Activated naive CD4-positive, alpha-beta T cell treated with anti-CD3 and anti-CD28 coated beads, Interleukin-2, amount 50 U/mL, for 72 hours (primary cell): Measurements from ENCODE around the gene GRK6. TPM values are rescaled to one million over a fixed set of nuclear protein-coding genes. Genes with fewer than 3 reads are reported as not detected.
A peak's percentile ranks its signal among the peaks of the same experiment; 100 is the strongest.
"Not testable (repeated sequence)": the region's sequence is repeated elsewhere in the genome, so short reads cannot be mapped to it uniquely, and the experiment has no call there.

Experiments used
- ATAC-seq, 2 donors: fragments of 150-1000 bp; cut with Tn5 transposase; 2 replicates each; pipeline ENCODE4 v1.10.0; 2021; ENCODE audit warnings: mild to moderate bottlenecking in 2 of 2, moderate library complexity in 2 of 2
- DNase-seq, 2 donors: peaks; one replicate each; pipeline ENCODE4 v3.0.0; 2021 to 2022; ENCODE audit warnings: low spot score in 2 of 2
- H3K27ac Mint-ChIP-seq, 2 donors: one replicate each; pipeline ENCODE4 v1.8.0; 2022; ENCODE audit warnings: mild to moderate bottlenecking in 2 of 2, mixed read lengths in 2 of 2
- H3K36me3 Mint-ChIP-seq, 2 donors: one replicate each; pipeline ENCODE4 v1.8.0; 2022; ENCODE audit warnings: mixed read lengths in 2 of 2
- H3K9me3 Mint-ChIP-seq, 2 donors: one replicate each; pipeline ENCODE4 v1.8.0; 2022; ENCODE audit warnings: mixed read lengths in 2 of 2
- total RNA-seq, 2 donors: library from RNA; stranded (reverse); gene quantifications; one replicate each; pipeline ENCODE4 v1.2.3, GENCODE V29; 2022

Gene GRK6
- total RNA-seq, 2 donors from 2014 or later: 104 to 125 TPM

- H3K36me3 Mint-ChIP-seq: peaks cover 0 to 19% of the 10 kb centered on the region in 2 donors
- H3K9me3 Mint-ChIP-seq: no peaks in the 10 kb centered on the region
- ATAC-seq: no peak
Observed at GRCh38 chr5:177476531-177477233, 50.2 kb downstream of the GRK6 start.

GRCh38 chr5:177477701-177478477 lies 51.4 kb downstream of the GRK6 start:
- DNase-seq (no peak), ATAC-seq (no peak)
- H3K27ac Mint-ChIP-seq: peak overlapping the region; percentile 89 to 96
- H3K9me3 Mint-ChIP-seq: no peaks in the 10 kb centered on the region
- H3K36me3 Mint-ChIP-seq: peaks cover 0 to 19% of the 10 kb centered on the region in 2 donors

More at GRCh38 chr5:177476531-177477233, 50.2 kb downstream of the GRK6 start:
- peak overlapping the region in 1 of 2 donors; percentile 4 for H3K27ac Mint-ChIP-seq
- no peak for DNase-seq

- ATAC-seq: peak; percentile 79 to 80
- no peak for DNase-seq
- H3K27ac Mint-ChIP-seq: peak overlapping the region; percentile 89 to 96
- peaks cover 0 to 19% of the 10 kb centered on the region in 2 donors for H3K36me3 Mint-ChIP-seq
- no peaks in the 10 kb centered on the region for H3K9me3 Mint-ChIP-seq
Observed at GRCh38 chr5:177478711-177479646, 52.5 kb downstream of the GRK6 start.

GRCh38 chr5:177479774-177480173 lies 53.3 kb downstream of the GRK6 start:
- Mint-ChIP-seq H3K27ac (peak overlapping the region; percentile 89 to 96), H3K36me3 (peaks cover 0 to 19% of the 10 kb centered on the region in 2 donors), H3K9me3 (no peaks in the 10 kb centered on the region)
- DNase-seq: no peak
- ATAC-seq: no peak

- Mint-ChIP-seq H3K36me3 (peaks cover 0 to 19% of the 10 kb centered on the region in 2 donors), H3K9me3 (no peaks in the 10 kb centered on the region), H3K27ac (no peak overlapping the region)
- no peak for ATAC-seq
- DNase-seq: no peak
Observed at GRCh38 chr5:177482359-177482795, 55.9 kb downstream of the GRK6 start.

- peaks cover 0 to 19% of the 10 kb centered on the region in 2 donors for H3K36me3 Mint-ChIP-seq
- no peak overlapping the region for H3K27ac Mint-ChIP-seq
- ATAC-seq (no peak), DNase-seq (no peak)
- H3K9me3 Mint-ChIP-seq: no peaks in the 10 kb centered on the region
Observed at GRCh38 chr5:177483042-177483441, 56.6 kb downstream of the GRK6 start.

- Mint-ChIP-seq H3K27ac (peak overlapping the region in 1 of 2 donors; percentile 9), H3K36me3 (peaks cover 0 to 8% of the 10 kb centered on the region in 2 donors), H3K9me3 (no peaks in the 10 kb centered on the region)
- ATAC-seq (peak in 1 of 2 donors; percentile 19), DNase-seq (no peak)
Observed at GRCh38 chr5:177483994-177484901, 57.8 kb downstream of the GRK6 start.

- Mint-ChIP-seq H3K36me3 (no peaks in the 10 kb centered on the region), H3K27ac (peak overlapping the region in 1 of 2 donors; percentile 1), H3K9me3 (no peaks in the 10 kb centered on the region)
- ATAC-seq (no peak), DNase-seq (no peak)
Observed at GRCh38 chr5:177484902-177485549, 58.5 kb downstream of the GRK6 start.

- H3K9me3 Mint-ChIP-seq, H3K36me3 Mint-ChIP-seq, ATAC-seq, DNase-seq: not testable (repeated sequence)
- H3K27ac Mint-ChIP-seq: peak overlapping the region in 1 of 2 donors; percentile 29
Observed at GRCh38 chr5:177485753-177486152, 59.3 kb downstream of the GRK6 start.

- ATAC-seq: no peak
- no peak overlapping the region for H3K27ac Mint-ChIP-seq
- no peaks in the 10 kb centered on the region for H3K9me3 Mint-ChIP-seq
- no peaks in the 10 kb centered on the region for H3K36me3 Mint-ChIP-seq
- DNase-seq: no peak
Observed at GRCh38 chr5:177486256-177486655, 59.8 kb downstream of the GRK6 start.

- DNase-seq: no peak
- no peaks in the 10 kb centered on the region for H3K36me3 Mint-ChIP-seq
- ATAC-seq: no peak
- no peaks in the 10 kb centered on the region for H3K9me3 Mint-ChIP-seq
- no peak overlapping the region for H3K27ac Mint-ChIP-seq
Observed at GRCh38 chr5:177487144-177487543, 60.7 kb downstream of the GRK6 start.

- H3K36me3 Mint-ChIP-seq: no peaks in the 10 kb centered on the region
- no peaks in the 10 kb centered on the region for H3K9me3 Mint-ChIP-seq
- no peak for DNase-seq
- H3K27ac Mint-ChIP-seq: no peak overlapping the region
- no peak for ATAC-seq
Observed at GRCh38 chr5:177487975-177488374, 61.5 kb downstream of the GRK6 start.

GRCh38 chr5:177489119-177489716 lies 62.7 kb downstream of the GRK6 start:
- DNase-seq (no peak), ATAC-seq (no peak)
- Mint-ChIP-seq H3K36me3 (no peaks in the 10 kb centered on the region), H3K9me3 (no peaks in the 10 kb centered on the region), H3K27ac (no peak overlapping the region)

- H3K36me3 Mint-ChIP-seq: no peaks in the 10 kb centered on the region
Observed at GRCh38 chr5:177490311-177490991, 64.0 kb downstream of the GRK6 start.

More at GRCh38 chr5:177490311-177490991, 64.0 kb downstream of the GRK6 start:
- ATAC-seq (no peak), DNase-seq (no peak)
- H3K27ac Mint-ChIP-seq: peak overlapping the region; percentile 33 to 49
- H3K9me3 Mint-ChIP-seq: no peaks in the 10 kb centered on the region
